Fibroblast of peridontal ligament (primary cell): ENCODE data around the gene IL21.
A peak's percentile ranks its signal among the peaks of the same experiment; 100 is the strongest.
"Not testable (repeated sequence)": the region's sequence is repeated elsewhere in the genome, so short reads cannot be mapped to it uniquely, and the experiment has no call there.

Experiments used
- DNase-seq: peaks from one replicate; pipeline ENCODE4 v3.0.0-alpha.2; 2010; ENCODE audit errors: extremely low read depth

IL21 gene

GRCh38 chr4:122621016-122621507, at the start of gene IL21:
TSS of gene IL21 (minus strand) at chr4:122621066. CDS start at chr4:122621011, 55 bp downstream.
- no peak for DNase-seq

- no peak for DNase-seq
These were observed 49.3 kb upstream of the IL21 start for GRCh38 chr4:122669911-122670738.

GRCh38 chr4:122668241-122668640, 47.4 kb upstream of the IL21 start:
- peak; percentile 91 for DNase-seq

- DNase-seq = peak; percentile 96
These were observed 45.8 kb upstream of the IL21 start for GRCh38 chr4:122666527-122667245.

GRCh38 chr4:122665161-122665929, 44.5 kb upstream of the IL21 start:
- DNase-seq = peak; percentile 37

- DNase-seq = peak; percentile 54
These were observed 43.1 kb upstream of the IL21 start for GRCh38 chr4:122663814-122664610.

GRCh38 chr4:122663291-122663690, 42.4 kb upstream of the IL21 start:
- DNase-seq = no peak

GRCh38 chr4:122662701-122663100, 41.8 kb upstream of the IL21 start:
- no peak for DNase-seq

- DNase-seq = peak; percentile 50
These were observed 40.6 kb upstream of the IL21 start for GRCh38 chr4:122661176-122662160.

GRCh38 chr4:122658818-122659295, 38.0 kb upstream of the IL21 start:
- DNase-seq = no peak

GRCh38 chr4:122658377-122658776, 37.5 kb upstream of the IL21 start:
- no peak for DNase-seq

GRCh38 chr4:122657553-122657952, 36.7 kb upstream of the IL21 start:
- no peak for DNase-seq

- not testable (repeated sequence) for DNase-seq
These were observed 35.7 kb upstream of the IL21 start for GRCh38 chr4:122656583-122656982.

- DNase-seq = peak; percentile 88
These were observed 31.5 kb upstream of the IL21 start for GRCh38 chr4:122652379-122652778.

GRCh38 chr4:122650148-122650547, 29.3 kb upstream of the IL21 start:
- no peak for DNase-seq

GRCh38 chr4:122647656-122648055, 26.8 kb upstream of the IL21 start:
- no peak for DNase-seq

- DNase-seq = no peak
These were observed 22.4 kb upstream of the IL21 start for GRCh38 chr4:122643257-122643656.

- DNase-seq = no peak
These were observed 18.3 kb upstream of the IL21 start for GRCh38 chr4:122639181-122639580.

- DNase-seq = no peak
These were observed 15.8 kb upstream of the IL21 start for GRCh38 chr4:122636697-122637096.

GRCh38 chr4:122635205-122635604, 14.3 kb upstream of the IL21 start:
- DNase-seq = no peak
